Heart left ventricle (tissue), 16 donors: Measurements from ENCODE around the gene AGK. TPM values are rescaled to one million over a fixed set of nuclear protein-coding genes. Genes with fewer than 3 reads are reported as not detected.
A peak's percentile ranks its signal among the peaks of the same experiment; 100 is the strongest.

ENCODE experiments used
- ATAC-seq, 4 donors: fragments of 200-7000 bp; cut with Tn5 transposase; one replicate each; pipeline ENCODE4 v1.9.1; 2020 to 2022; ENCODE audit warnings: moderate library complexity in 4 of 4, mild to moderate bottlenecking in 3 of 4, moderate number of reproducible peaks in 1 of 4
- DNase-seq, 5 donors: peaks; one replicate each; pipeline ENCODE4 v3.0.0-alpha.2; 2020
- H3K27ac ChIP-seq, 12 donors: fragments of 200-600 bp; sonication (generic) in 4 of 12; one replicate each; pipeline versions ENCODE4 v1.5.0 to v1.8.0; 2016 to 2022; ENCODE audit warnings: mild to moderate bottlenecking in 2 of 12
- H3K27me3 ChIP-seq, 9 donors: fragments of 200-600 bp; sonication (generic) in 2 of 9; one replicate each; pipeline versions ENCODE4 v1.5.1 to v1.8.0; 2016 to 2022; ENCODE audit warnings: mild to moderate bottlenecking in 3 of 9
- H3K36me3 ChIP-seq, 9 donors: fragments of 200-600 bp; sonication (generic) in 2 of 9; one replicate each; pipeline versions ENCODE4 v1.5.0 to v1.8.0; 2018 to 2022; ENCODE audit warnings: mild to moderate bottlenecking in 2 of 9
- H3K4me1 ChIP-seq, 12 donors: fragments of 200-600 bp; sonication (generic) in 4 of 12; one replicate each; pipeline versions ENCODE4 v1.5.0 to v1.8.0; 2016 to 2022; ENCODE audit warnings: mild to moderate bottlenecking in 3 of 12
- H3K4me3 ChIP-seq, 12 donors: fragments of 200-600 bp; sonication (generic) in 4 of 12; one replicate each; pipeline versions ENCODE4 v1.5.0 to v1.8.0; 2017 to 2022; ENCODE audit warnings: mild to moderate bottlenecking in 9 of 12, moderate library complexity in 4 of 12
- H3K9me3 ChIP-seq, 12 donors: fragments of 200-600 bp; sonication (generic) in 4 of 12; one replicate each; pipeline versions ENCODE4 v1.5.0 to v1.8.0; 2016 to 2022; ENCODE audit warnings: mild to moderate bottlenecking in 1 of 12
- POLR2A ChIP-seq, 2 donors: fragments of 450-650 bp; IDR thresholded peaks; one replicate each; pipeline ENCODE4 v1.6.1; 2017; ENCODE audit warnings: antibody characterized with exemption in 2 of 2, mild to moderate bottlenecking in 2 of 2, moderate library complexity in 2 of 2
- WGBS, 4 donors: extraction: QIAGEN DNeasy Blood & Tissue Kit in 2 of 4; methylation state at CpG; one replicate each; pipeline versions ENCODE4 v1.1.5 to v1.1.7; 2013 to 2018; 5-methylcytosine and 5-hydroxymethylcytosine counted together
- intact Hi-C, 10 donors: fragments of 100-400 bp; cut with DNase I; formaldehyde crosslinking; loops; one replicate each; pipeline versions ENCODE4 v1.11.1 to v1.14.2; 2022
- polyA plus RNA-seq, 2 donors: library from polyadenylated mRNA; stranded (reverse); fragments of 200-250 nt; gene quantifications; one replicate each; pipeline ENCODE4 v1.2.3, GENCODE V29; 2013
- total RNA-seq, 9 donors: library from RNA; depleted of rRNA in 2 of 9; stranded (reverse); fragments of >200 nt in 2 of 9; fragmentation: NEBNext Ultra II Directional in 3 of 9; extraction: Animal tissue kit (Norgen Biotek cat#: 25700) in 3 of 9; gene quantifications; one replicate each; pipeline versions ENCODE4 v1.1.0 to v1.2.4, GENCODE V29; 2016 to 2023
- TF ChIP-seq, protein P1 (sequence below), 12 donors: fragments of 200-600 bp; sonication (generic) in 4 of 12; IDR thresholded peaks; one replicate each; pipeline versions ENCODE4 v1.5.0 to v1.8.0; 2018 to 2022; ENCODE audit warnings: antibody characterized with exemption in 12 of 12, mild to moderate bottlenecking in 5 of 12
- donor health status: ischemic (EF 13 %, LVEDD 7.1; RV severe dilation, severe dysfunction).
- donor health status: healthy with polysubstance abuse.
- donor health status: DM: no; HTN: yes; CAD: no.
- donor health status: DM: no; HTN: no; CAD: no.
- donor health status: ischemic (EF 25% LVEDD 6.9; RV normal size, moderate dysfunction).
- donor health status: ischemic (EF 25% LVEDD 5.7; RV mildly dilated, moderate dysfunction).
- donor health status: healthy.
- donor health status: DM: yes; HTN: yes; CAD: no.
- donor health status: ischemic (EF 35%, LVEDD 5.7; RV mildly dilated, moderate dysfunction).
- donor health status: nonischemic (EF 11% LVEDD 7.7; RV severe dilation, severe dysfunction).
- donor health status: DM: yes; HTN: yes; CAD: no.
- donor health status: PGD.
- donor health status: ischemic (EF 29% LVEDD 5.4; RV normal size, mild dysfunction).
- donor health status: nonischemic (EF 23%, LVEDD 6.1; RV moderate dilation, normal function).

AGK gene
- total and polyA plus RNA-seq, 11 donors, result 21.4 to 49.8 (median 37.9) TPM

GRCh38 chr7:141671705-141672496, 120.7 kb downstream of the AGK start:
- peaks cover 0 to 4% (median 0%) of the 10 kb centered on the region in 12 donors for H3K9me3 ChIP-seq
- ATAC-seq, result no peak
- peaks cover 0 to 32% (median 8%) of the 10 kb centered on the region in 9 donors for H3K36me3 ChIP-seq
- peak overlapping the region in 1 of 12 donors; percentile 1 for H3K27ac ChIP-seq
- H3K4me1 ChIP-seq, result peaks cover 0 to 45% (median 6%) of the 10 kb centered on the region in 12 donors
- 87 to 96% (median 95%) methylated on average over 7 of the region's 7 CpGs for WGBS, 4 donors
- no peak for DNase-seq
- no peaks in the 10 kb centered on the region for H3K27me3 ChIP-seq
- no peak overlapping the region for H3K4me3 ChIP-seq
- TF ChIP-seq, protein P1, sequence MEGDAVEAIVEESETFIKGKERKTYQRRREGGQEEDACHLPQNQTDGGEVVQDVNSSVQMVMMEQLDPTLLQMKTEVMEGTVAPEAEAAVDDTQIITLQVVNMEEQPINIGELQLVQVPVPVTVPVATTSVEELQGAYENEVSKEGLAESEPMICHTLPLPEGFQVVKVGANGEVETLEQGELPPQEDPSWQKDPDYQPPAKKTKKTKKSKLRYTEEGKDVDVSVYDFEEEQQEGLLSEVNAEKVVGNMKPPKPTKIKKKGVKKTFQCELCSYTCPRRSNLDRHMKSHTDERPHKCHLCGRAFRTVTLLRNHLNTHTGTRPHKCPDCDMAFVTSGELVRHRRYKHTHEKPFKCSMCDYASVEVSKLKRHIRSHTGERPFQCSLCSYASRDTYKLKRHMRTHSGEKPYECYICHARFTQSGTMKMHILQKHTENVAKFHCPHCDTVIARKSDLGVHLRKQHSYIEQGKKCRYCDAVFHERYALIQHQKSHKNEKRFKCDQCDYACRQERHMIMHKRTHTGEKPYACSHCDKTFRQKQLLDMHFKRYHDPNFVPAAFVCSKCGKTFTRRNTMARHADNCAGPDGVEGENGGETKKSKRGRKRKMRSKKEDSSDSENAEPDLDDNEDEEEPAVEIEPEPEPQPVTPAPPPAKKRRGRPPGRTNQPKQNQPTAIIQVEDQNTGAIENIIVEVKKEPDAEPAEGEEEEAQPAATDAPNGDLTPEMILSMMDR (IDR thresholded peaks at IDR 0.05), result no peak
- no peak for TF ChIP-seq POLR2A (IDR thresholded peaks at IDR 0.05)
- intact Hi-C loops, result no loop called here

- Histone ChIP-seq H3K36me3 (peaks cover 0 to 41% (median 11%) of the 10 kb centered on the region in 9 donors), H3K27ac (peak overlapping the region in 10 of 12 donors; percentile 58 to 82 (median 75)), H3K9me3 (peaks cover 0 to 4% (median 0%) of the 10 kb centered on the region in 12 donors), H3K4me3 (no peak overlapping the region), H3K27me3 (no peaks in the 10 kb centered on the region), H3K4me1 (peaks cover 0 to 45% (median 6%) of the 10 kb centered on the region in 12 donors)
- WGBS, 4 donors, result 91 to 97% (median 93%) methylated on average over 3 of the region's 3 CpGs
- intact Hi-C loops, result no loop called here
- TF ChIP-seq, protein P1 (IDR thresholded peaks at IDR 0.05), result no peak
- no peak for TF ChIP-seq POLR2A (IDR thresholded peaks at IDR 0.05)
- ATAC-seq (no peak), DNase-seq (no peak)
Observed at GRCh38 chr7:141673346-141673745, 122.1 kb downstream of the AGK start.

DNA sequence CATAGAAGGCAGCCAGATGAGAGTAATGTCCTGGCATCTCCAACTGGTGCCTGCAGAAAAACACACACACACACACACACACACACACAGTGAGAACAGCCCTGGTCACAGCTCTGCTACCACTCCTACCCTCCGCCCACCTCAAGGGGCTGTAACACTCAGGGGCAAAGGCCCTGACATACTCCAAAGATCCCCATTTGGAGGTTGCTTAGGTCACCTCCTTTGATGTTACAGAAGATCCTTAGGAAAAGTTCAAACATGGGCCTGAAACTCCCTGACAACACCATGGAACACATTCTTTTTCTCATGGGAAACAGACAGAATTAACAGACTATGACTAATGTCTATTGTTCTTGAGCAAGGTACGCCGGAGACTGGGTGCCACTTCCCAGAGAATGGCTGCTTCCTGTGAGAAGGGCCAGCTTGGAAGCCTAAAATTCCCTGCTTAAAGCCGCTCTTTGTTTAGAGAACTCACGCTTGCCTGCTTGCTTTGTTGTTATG, 123.0 kb downstream of the AGK start:
- Histone ChIP-seq H3K27me3 (no peaks in the 10 kb centered on the region), H3K4me1 (peaks cover 0 to 45% (median 6%) of the 10 kb centered on the region in 12 donors), H3K4me3 (peak overlapping the region in 1 of 12 donors; percentile 2), H3K27ac (peak overlapping the region; percentile 13 to 82 (median 72)), H3K36me3 (peaks cover 0 to 42% (median 11%) of the 10 kb centered on the region in 9 donors), H3K9me3 (peaks cover 0 to 4% (median 0%) of the 10 kb centered on the region in 12 donors)
- 61 to 80% (median 73%) methylated on average over 5 of the region's 5 CpGs for WGBS, 4 donors
- peak; percentile 67 to 91 (median 78) for ATAC-seq
- TF ChIP-seq, protein P1 (IDR thresholded peaks at IDR 0.05), result no peak
- TF ChIP-seq POLR2A (IDR thresholded peaks at IDR 0.05), result no peak
- intact Hi-C loops, result no loop called here
- peak in 3 of 5 donors; percentile 38 to 54 (median 45) for DNase-seq

- WGBS, 4 donors, result 66 to 70% (median 68%) methylated on average over 4 of the region's 4 CpGs
- Histone ChIP-seq H3K27ac (peak overlapping the region; percentile 33 to 82 (median 70)), H3K4me3 (peak overlapping the region in 1 of 12 donors; percentile 2), H3K4me1 (peaks cover 0 to 45% (median 6%) of the 10 kb centered on the region in 12 donors), H3K9me3 (peaks cover 0 to 4% (median 0%) of the 10 kb centered on the region in 12 donors), H3K27me3 (no peaks in the 10 kb centered on the region), H3K36me3 (peaks cover 0 to 42% (median 11%) of the 10 kb centered on the region in 9 donors)
- ATAC-seq (peak in 3 of 4 donors; percentile 31 to 38 (median 33)), DNase-seq (no peak)
- intact Hi-C loops, result no loop called here
- TF ChIP-seq, protein P1 (IDR thresholded peaks at IDR 0.05), result peak in 10 of 12 donors; percentile 17 to 53 (median 36)
- TF ChIP-seq POLR2A (IDR thresholded peaks at IDR 0.05), result no peak
Observed at GRCh38 chr7:141674702-141675101, 123.5 kb downstream of the AGK start.
